Lung (tissue), 12 donors: ENCODE measurements around the gene ENO4. TPM values are rescaled to one million over a fixed set of nuclear protein-coding genes. Genes with fewer than 3 reads are reported as not detected.

Experiments used
- ATAC-seq: fragments of 200-7000 bp; cut with Tn5 transposase; one replicate; pipeline ENCODE4 v1.9.1; 2020; ENCODE audit warnings: moderate number of reproducible peaks; ENCODE audit not compliant: insufficient read depth, low FRiP score
- DNase-seq, 3 donors: peaks; one replicate each; pipeline ENCODE4 v3.0.0-alpha.2; 2013 to 2017
- H3K27ac ChIP-seq, 2 donors: one replicate each; pipeline ENCODE4 v1.5.1; 2013; ENCODE audit warnings: mild to moderate bottlenecking in 2 of 2, moderate library complexity in 2 of 2, control low read depth in 1 of 2, inconsistent platforms in 1 of 2, low read depth in 1 of 2, low read length in 1 of 2
- H3K27me3 ChIP-seq, 3 donors: one replicate each; pipeline ENCODE4 v1.5.1; 2013; ENCODE audit warnings: low read length in 2 of 3; ENCODE audit not compliant: control insufficient read depth in 3 of 3, insufficient read depth in 3 of 3
- H3K36me3 ChIP-seq, 4 donors: one replicate each; pipeline ENCODE4 v1.5.1; 2013; ENCODE audit warnings: low read length in 4 of 4, mild to moderate bottlenecking in 1 of 4, moderate library complexity in 1 of 4; ENCODE audit not compliant: control insufficient read depth in 4 of 4, insufficient read depth in 4 of 4
- H3K4me1 ChIP-seq, 5 donors: one replicate each; pipeline ENCODE4 v1.5.1; 2013; ENCODE audit warnings: low read length in 5 of 5, mild to moderate bottlenecking in 2 of 5, moderate library complexity in 1 of 5; ENCODE audit not compliant: control insufficient read depth in 5 of 5, insufficient read depth in 5 of 5
- H3K4me3 ChIP-seq: one replicate; pipeline ENCODE4 v1.5.1; 2013; ENCODE audit warnings: mild to moderate bottlenecking, control low read depth, moderate library complexity
- H3K9ac ChIP-seq, 2 donors: one replicate each; pipeline ENCODE4 v1.5.1; 2013; ENCODE audit warnings: low read length in 2 of 2, control low read depth in 1 of 2; ENCODE audit not compliant: insufficient read depth in 1 of 2
- H3K9me3 ChIP-seq, 4 donors: one replicate each; pipeline ENCODE4 v1.5.1; 2013; ENCODE audit warnings: low read length in 3 of 4, mild to moderate bottlenecking in 1 of 4, moderate library complexity in 1 of 4; ENCODE audit not compliant: control insufficient read depth in 4 of 4, insufficient read depth in 3 of 4
- CTCF ChIP-seq: IDR thresholded peaks from 2 replicates; pipeline ENCODE4 v1.5.1; 2012; ENCODE audit warnings: mild to moderate bottlenecking; ENCODE audit errors: control extremely low read depth, extremely low read depth
- WGBS, 2 donors: extraction: QIAGEN DNeasy Blood & Tissue Kit; methylation state at CpG; one replicate each; pipeline ENCODE4 v1.1.7; 2013; 5-methylcytosine and 5-hydroxymethylcytosine counted together
- polyA plus RNA-seq, 2 donors: library from polyadenylated mRNA; stranded (reverse); fragments of 200-250 nt; gene quantifications; one replicate each; pipeline ENCODE4 v1.2.1, GENCODE V29; 2013
- total RNA-seq, 2 donors: library from RNA; depleted of rRNA in 1 of 2; stranded (reverse); fragments of >200 nt in 1 of 2; gene quantifications; one replicate each; pipeline ENCODE4 v1.2.1, GENCODE V29; 2014 to 2021
- donor health status: control.
- donor health status: control.
- donor health status: Bipolar disorder and iron deficiency.
- donor health status: healthy.
- donor health status: DM: yes; HTN: yes; CAD: no.

The ENO4 gene
- total and polyA plus RNA-seq, 4 donors, result 0.69 to 4.3 (median 2.0) TPM

DNA sequence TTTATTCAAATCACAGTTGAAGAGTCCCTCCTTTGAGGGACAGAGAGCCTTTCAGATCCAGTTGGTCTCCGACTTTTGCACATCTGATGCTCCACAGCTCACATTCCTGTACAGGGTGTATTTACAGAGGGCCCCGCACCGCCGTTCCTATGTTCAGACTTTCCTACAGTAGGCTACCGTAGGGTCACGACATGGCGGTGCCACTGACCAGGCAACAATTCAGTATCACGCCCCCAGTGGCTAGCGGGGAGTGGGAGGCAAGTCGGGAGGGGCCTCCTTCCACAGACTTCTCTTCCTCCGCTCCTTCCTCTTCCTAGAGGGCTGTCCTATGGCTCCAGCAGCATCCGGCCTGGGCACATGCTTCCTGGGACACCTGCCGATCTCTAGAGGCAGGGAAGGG, 40.6 kb upstream of the ENO4 start:
- H3K27me3 ChIP-seq, result peaks cover 0 to 9% (median 2%) of the 10 kb centered on the region in 3 donors

GRCh38 chr10:116809483-116810119, 39.7 kb upstream of the ENO4 start:
- no peaks in the 10 kb centered on the region for H3K36me3 ChIP-seq
- H3K9ac ChIP-seq, result no peak overlapping the region
- H3K9me3 ChIP-seq, result peaks cover 0 to 3% (median 0%) of the 10 kb centered on the region in 4 donors
- peaks cover 0 to 4% (median 0%) of the 10 kb centered on the region in 5 donors for H3K4me1 ChIP-seq
- H3K27ac ChIP-seq, result no peak overlapping the region
- H3K27me3 ChIP-seq, result peaks cover 0 to 9% (median 2%) of the 10 kb centered on the region in 3 donors
- no peak for TF ChIP-seq CTCF
- H3K4me3 ChIP-seq, result no peak overlapping the region
- DNase-seq (peak; percentile 43 to 50 (median 47)), ATAC-seq (no peak)
- WGBS, 2 donors, result 44 to 58% methylated on average over 20 of the region's 20 CpGs

More for the DNA sequence above, 40.6 kb upstream of the ENO4 start:
- Histone ChIP-seq H3K4me3 (no peak overlapping the region), H3K36me3 (no peaks in the 10 kb centered on the region), H3K4me1 (peaks cover 0 to 4% (median 0%) of the 10 kb centered on the region in 5 donors), H3K9me3 (peaks cover 0 to 3% (median 0%) of the 10 kb centered on the region in 4 donors), H3K9ac (no peak overlapping the region), H3K27ac (no peak overlapping the region)
- no peak for DNase-seq
- TF ChIP-seq CTCF, result no peak
- ATAC-seq, result no peak
- WGBS, 2 donors, result 86 to 88% methylated on average over 13 of the region's 13 CpGs

- ATAC-seq, result no peak
Observed at GRCh38 chr10:116810120-116810500, 39.2 kb upstream of the ENO4 start.

More at GRCh38 chr10:116810120-116810500, 39.2 kb upstream of the ENO4 start:
- no peak overlapping the region for H3K4me3 ChIP-seq
- WGBS, 2 donors, result 58 to 65% methylated on average over 10 of the region's 10 CpGs
- TF ChIP-seq CTCF, result no peak
- DNase-seq, result no peak
- H3K9ac ChIP-seq, result no peak overlapping the region
- H3K9me3 ChIP-seq, result peaks cover 0 to 3% (median 0%) of the 10 kb centered on the region in 4 donors
- H3K4me1 ChIP-seq, result peaks cover 0 to 4% (median 0%) of the 10 kb centered on the region in 5 donors
- peaks cover 0 to 9% (median 2%) of the 10 kb centered on the region in 3 donors for H3K27me3 ChIP-seq
- H3K27ac ChIP-seq, result no peak overlapping the region
- no peaks in the 10 kb centered on the region for H3K36me3 ChIP-seq
